GM23338 (cell line): ENCODE results near the gene MEI1. TPM values are rescaled to one million over a fixed set of nuclear protein-coding genes. Genes with fewer than 3 reads are reported as not detected.

Source experiments
- ATAC-seq: fragments of 200-7000 bp; cut with Tn5 transposase; 3 replicates; pipeline ENCODE4 v1.9.1; 2020
- DNase-seq: peaks from one replicate; pipeline ENCODE4 v3.0.0-alpha.2; 2015; ENCODE audit warnings: low spot score
- H2AFZ ChIP-seq: fragments of 200-600 bp; sonication (generic); 2 replicates; pipeline ENCODE4 v1.8.0; 2016; ENCODE audit warnings: antibody characterized with exemption, mild to moderate bottlenecking, moderate library complexity
- H3F3A ChIP-seq: fragments of 200-600 bp; sonication (generic); replicated peaks from 2 replicates; pipeline ENCODE4 v1.8.0; 2017; ENCODE audit warnings: antibody characterized with exemption, mixed run types, low read depth
- H3K27ac ChIP-seq: fragments of 200-600 bp; sonication (generic); 2 replicates; pipeline ENCODE4 v1.6.1; 2016; ENCODE audit warnings: low read depth
- H3K27me3 ChIP-seq: fragments of 200-600 bp; sonication (generic); 2 replicates; pipeline ENCODE4 v1.8.0; 2016; ENCODE audit warnings: mild to moderate bottlenecking, mixed run types, moderate library complexity; ENCODE audit not compliant: insufficient read depth
- H3K36me3 ChIP-seq: fragments of 200-600 bp; sonication (generic); 2 replicates; pipeline ENCODE4 v1.8.0; 2016; ENCODE audit warnings: mild to moderate bottlenecking; ENCODE audit not compliant: insufficient read depth
- H3K4me1 ChIP-seq: fragments of 200-600 bp; sonication (generic); 2 replicates; pipeline ENCODE4 v1.8.0; 2016; ENCODE audit warnings: mild to moderate bottlenecking, moderate library complexity; ENCODE audit not compliant: insufficient read depth
- H3K4me2 ChIP-seq: fragments of 200-600 bp; sonication (generic); 2 replicates; pipeline ENCODE4 v1.7.1; 2017; ENCODE audit warnings: mixed run types
- H3K4me3 ChIP-seq: fragments of 200-600 bp; sonication (generic); 2 replicates; pipeline ENCODE4 v1.6.1; 2016; ENCODE audit warnings: mixed run types
- H3K79me2 ChIP-seq: fragments of 200-600 bp; sonication (generic); replicated peaks from 2 replicates; pipeline ENCODE4 v1.8.0; 2017; ENCODE audit warnings: mild to moderate bottlenecking; ENCODE audit not compliant: insufficient read depth
- H3K9me2 ChIP-seq: fragments of 200-600 bp; sonication (generic); 2 replicates; pipeline ENCODE4 v1.8.0; 2017; ENCODE audit not compliant: insufficient read depth
- H4K20me1 ChIP-seq: fragments of 200-600 bp; sonication (generic); replicated peaks from 2 replicates; pipeline ENCODE4 v1.8.0; 2017; ENCODE audit warnings: mild to moderate bottlenecking; ENCODE audit not compliant: insufficient read depth
- H3K27ac Mint-ChIP-seq: 2 replicates; pipeline ENCODE4 v1.8.0; 2020; ENCODE audit warnings: inconsistent platforms, mild to moderate bottlenecking, moderate library complexity, mixed read lengths
- H3K27me3 Mint-ChIP-seq: 3 replicates; pipeline ENCODE4 v1.8.0; 2022; ENCODE audit warnings: low read depth, mild to moderate bottlenecking, moderate library complexity, mixed read lengths, inconsistent platforms; ENCODE audit not compliant: insufficient read depth, poor library complexity
- H3K36me3 Mint-ChIP-seq: 3 replicates; pipeline ENCODE4 v1.8.0; 2021; ENCODE audit warnings: low read depth, mild to moderate bottlenecking, inconsistent platforms, moderate library complexity, mixed read lengths
- H3K4me1 Mint-ChIP-seq: 3 replicates; pipeline ENCODE4 v1.8.0; 2020; ENCODE audit warnings: mild to moderate bottlenecking, inconsistent platforms, mixed read lengths
- H3K4me3 Mint-ChIP-seq: 3 replicates; pipeline ENCODE4 v1.8.0; 2021; ENCODE audit warnings: moderate library complexity, mild to moderate bottlenecking, inconsistent platforms, mixed read lengths
- H3K9me3 Mint-ChIP-seq: 3 replicates; pipeline ENCODE4 v1.8.0; 2020; ENCODE audit warnings: moderate library complexity, mild to moderate bottlenecking, inconsistent platforms, mixed read lengths
- EZH2 ChIP-seq: fragments of 200-600 bp; sonication (generic); IDR thresholded peaks from one replicate; pipeline ENCODE4 v1.8.0; 2017; ENCODE audit warnings: antibody characterized with exemption, mild to moderate bottlenecking, low read depth; ENCODE audit not compliant: unreplicated experiment
- NANOG ChIP-seq: IDR thresholded peaks from 2 replicates; pipeline ENCODE4 v1.6.1; 2016; ENCODE audit warnings: antibody characterized with exemption, borderline replicate concordance
- STAT1 ChIP-seq: IDR thresholded peaks from one replicate; pipeline ENCODE4 v1.6.1; 2016; ENCODE audit warnings: antibody characterized with exemption; ENCODE audit not compliant: unreplicated experiment
- polyA plus RNA-seq: library from polyadenylated mRNA; unstranded; fragments of >200 nt; fragmentation: Nextera tagmentation; extraction: Ambion mirVana; gene quantifications from 2 replicates; pipeline ENCODE4 v1.2.1, GENCODE V29; 2016
- total RNA-seq: library from RNA; depleted of rRNA; stranded (reverse); fragments of >200 nt; shearing (Covaris generic); gene quantifications from 2 replicates; pipeline ENCODE4 v1.2.3, GENCODE V29; 2014
- TF ChIP-seq, protein P1 (sequence below): IDR thresholded peaks from 2 replicates; pipeline ENCODE4 v1.6.1; 2016; ENCODE audit warnings: antibody characterized with exemption
- TF ChIP-seq, protein P2 (sequence below): fragments of 250-450 bp; sonication (Bioruptor Pico); IDR thresholded peaks from 2 replicates; pipeline ENCODE4 v1.5.0; 2020; ENCODE audit warnings: mild to moderate bottlenecking, moderate library complexity

MEI1 gene
- total and polyA plus RNA-seq, 2 experiments from 2014 or later = 0.28 to 0.87 TPM

DNA sequence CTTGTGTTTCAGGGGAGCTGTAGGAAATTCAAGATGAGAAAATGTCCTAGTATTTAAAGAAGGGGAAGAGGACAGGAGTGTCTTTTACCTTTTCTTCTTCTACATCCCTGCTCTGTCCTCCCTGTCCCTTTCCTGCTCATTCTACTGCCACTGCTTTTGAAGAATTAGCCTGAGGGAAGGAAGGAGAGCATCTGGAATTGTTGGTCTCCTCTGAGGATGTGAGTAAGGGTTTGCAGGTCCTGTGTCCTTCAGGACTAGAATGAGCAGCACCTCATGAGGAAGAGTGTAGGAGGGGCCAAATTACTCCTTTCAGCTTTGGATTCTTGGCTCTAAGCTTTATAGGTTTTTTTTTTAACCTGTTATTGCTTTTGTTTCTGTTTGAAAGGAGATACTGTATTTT lies 34.8 kb upstream of the MEI1 start:
- H3K36me3 ChIP-seq = peaks cover 42% of the 10 kb centered on the region
- H3K4me2 ChIP-seq = no peak overlapping the region
- peaks cover 17% of the 10 kb centered on the region for H4K20me1 ChIP-seq
- H3K27ac ChIP-seq = peak overlapping the region; percentile 56
- Mint-ChIP-seq H3K4me3 (no peak overlapping the region), H3K4me1 (peaks cover 12% of the 10 kb centered on the region), H3K36me3 (peaks cover 52% of the 10 kb centered on the region), H3K27me3 (peaks cover 17% of the 10 kb centered on the region), H3K27ac (no peak overlapping the region), H3K9me3 (no peaks in the 10 kb centered on the region)
- no peak for TF ChIP-seq NANOG
- H3K9me2 ChIP-seq = no peaks in the 10 kb centered on the region
- 0 out of 2 replicates have a peak, but pooled peaks cover 3% of the 10 kb centered on the region for H3K79me2 ChIP-seq
- H2AFZ ChIP-seq = no peak overlapping the region
- peaks cover 38% of the 10 kb centered on the region for H3F3A ChIP-seq
- no peaks in the 10 kb centered on the region for H3K27me3 ChIP-seq
- no peak overlapping the region for H3K4me3 ChIP-seq
- DNase-seq = no peak
- ATAC-seq = no peak
- H3K4me1 ChIP-seq = peaks cover 14% of the 10 kb centered on the region

DNA sequence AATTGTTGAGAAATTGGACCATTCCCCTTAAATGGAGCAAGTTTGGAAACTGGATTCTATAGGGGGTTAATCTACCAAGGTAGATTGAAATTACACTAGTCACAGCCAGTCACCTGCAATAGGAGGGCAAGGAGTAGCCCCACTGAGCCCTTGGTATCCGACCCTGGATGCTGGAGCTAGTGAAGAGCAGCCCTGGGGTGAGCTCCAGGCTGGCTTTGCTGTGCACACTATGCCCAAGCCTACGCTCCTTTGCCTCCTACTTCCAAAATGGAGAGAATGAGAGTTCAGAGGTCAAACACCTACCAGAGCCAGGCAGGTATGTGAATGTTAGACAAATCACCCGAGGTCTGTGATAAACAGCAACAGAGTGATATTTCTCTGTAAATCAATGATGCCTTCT lies 34.4 kb upstream of the MEI1 start:
- H3K9me2 ChIP-seq = no peaks in the 10 kb centered on the region
- TF ChIP-seq, protein P1, sequence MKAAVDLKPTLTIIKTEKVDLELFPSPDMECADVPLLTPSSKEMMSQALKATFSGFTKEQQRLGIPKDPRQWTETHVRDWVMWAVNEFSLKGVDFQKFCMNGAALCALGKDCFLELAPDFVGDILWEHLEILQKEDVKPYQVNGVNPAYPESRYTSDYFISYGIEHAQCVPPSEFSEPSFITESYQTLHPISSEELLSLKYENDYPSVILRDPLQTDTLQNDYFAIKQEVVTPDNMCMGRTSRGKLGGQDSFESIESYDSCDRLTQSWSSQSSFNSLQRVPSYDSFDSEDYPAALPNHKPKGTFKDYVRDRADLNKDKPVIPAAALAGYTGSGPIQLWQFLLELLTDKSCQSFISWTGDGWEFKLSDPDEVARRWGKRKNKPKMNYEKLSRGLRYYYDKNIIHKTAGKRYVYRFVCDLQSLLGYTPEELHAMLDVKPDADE = no peak
- no peak for TF ChIP-seq NANOG
- no peaks in the 10 kb centered on the region for H3K9me3 Mint-ChIP-seq
- peaks cover 36% of the 10 kb centered on the region for H3F3A ChIP-seq
- peaks cover 13% of the 10 kb centered on the region for H3K4me1 Mint-ChIP-seq
- peaks cover 3% of the 10 kb centered on the region; the same call in 1 of the 2 replicates for H3K79me2 ChIP-seq
- peaks cover 48% of the 10 kb centered on the region for H3K36me3 Mint-ChIP-seq
- H3K27me3 Mint-ChIP-seq = peaks cover 20% of the 10 kb centered on the region
- H3K4me1 ChIP-seq = peaks cover 14% of the 10 kb centered on the region
- no peak overlapping the region for H3K4me3 Mint-ChIP-seq
- no peak overlapping the region for H3K4me2 ChIP-seq
- ATAC-seq (no peak), DNase-seq (no peak)
- H4K20me1 ChIP-seq = peaks cover 17% of the 10 kb centered on the region
- no peak overlapping the region for H2AFZ ChIP-seq
- peaks cover 39% of the 10 kb centered on the region for H3K36me3 ChIP-seq
- H3K27me3 ChIP-seq = no peaks in the 10 kb centered on the region
- peak overlapping the region; percentile 76; the same call in 1 of the 2 replicates for H3K27ac Mint-ChIP-seq
- H3K27ac ChIP-seq = peak overlapping the region; percentile 56; the same call in 1 of the 2 replicates
- no peak overlapping the region for H3K4me3 ChIP-seq

DNA sequence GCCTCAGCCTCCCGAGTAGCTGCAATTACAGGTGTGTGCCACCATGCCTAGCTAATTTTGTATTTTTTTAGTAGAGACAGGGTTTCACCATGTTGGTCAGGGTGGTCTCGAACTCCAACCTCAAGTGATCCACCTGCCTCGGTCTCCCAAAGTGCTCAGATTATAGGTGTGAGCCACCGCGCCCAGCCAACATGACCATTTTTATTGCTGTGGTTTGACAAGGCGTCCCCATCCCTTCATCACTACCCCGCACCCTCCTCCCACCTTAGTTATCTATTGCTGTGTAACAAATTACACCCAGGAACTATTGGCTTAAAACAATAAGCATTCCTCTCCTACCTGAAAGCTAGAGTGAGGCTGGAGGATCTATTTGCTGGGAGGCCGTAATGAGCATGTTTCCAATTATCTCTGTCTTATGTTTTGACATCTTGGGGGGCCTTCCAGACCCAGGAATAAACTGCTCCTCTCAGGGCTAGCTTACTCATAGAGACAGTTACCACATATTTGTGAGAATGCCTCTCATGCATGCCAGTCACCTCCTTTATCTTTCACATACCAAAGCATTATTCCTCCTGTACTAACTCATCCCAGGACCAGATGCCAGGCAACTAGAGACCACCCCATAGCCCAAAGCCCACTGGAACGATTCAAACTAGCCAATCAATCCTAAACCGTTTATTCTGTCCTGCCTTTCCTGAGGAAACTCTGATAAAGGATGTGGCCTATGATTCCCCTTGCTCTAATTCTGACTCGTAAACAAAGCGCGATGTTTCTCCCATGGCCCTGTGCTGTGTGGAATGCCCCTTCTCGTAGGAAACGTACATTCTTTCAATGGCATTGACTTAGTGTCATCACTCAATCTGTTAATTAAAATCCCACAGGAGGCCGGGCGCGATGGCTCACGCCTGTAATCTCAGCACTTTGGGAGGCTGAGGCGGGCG lies 30.1 kb upstream of the MEI1 start:
- H3K4me3 ChIP-seq = no peak overlapping the region
- peaks cover 18% of the 10 kb centered on the region for H4K20me1 ChIP-seq
- H3K36me3 Mint-ChIP-seq = peaks cover 15% of the 10 kb centered on the region
- H3K27ac Mint-ChIP-seq = peak overlapping the region; percentile 15; the same call in 1 of the 2 replicates
- H3K27me3 Mint-ChIP-seq = peaks cover 24% of the 10 kb centered on the region
- no peaks in the 10 kb centered on the region for H3K9me3 Mint-ChIP-seq
- H3K4me2 ChIP-seq = no peak overlapping the region
- no peak for ATAC-seq
- no peaks in the 10 kb centered on the region for H3K27me3 ChIP-seq
- peaks cover 16% of the 10 kb centered on the region for H3F3A ChIP-seq
- no peaks in the 10 kb centered on the region for H3K9me2 ChIP-seq
- DNase-seq = no peak
- H3K4me3 Mint-ChIP-seq = no peak overlapping the region
- H2AFZ ChIP-seq = no peak overlapping the region
- H3K4me1 ChIP-seq = peaks cover 14% of the 10 kb centered on the region
- H3K36me3 ChIP-seq = peaks cover 5% of the 10 kb centered on the region; the same call in 1 of the 2 replicates
- H3K79me2 ChIP-seq = peaks cover 13% of the 10 kb centered on the region; the same call in 1 of the 2 replicates
- TF ChIP-seq, protein P2, sequence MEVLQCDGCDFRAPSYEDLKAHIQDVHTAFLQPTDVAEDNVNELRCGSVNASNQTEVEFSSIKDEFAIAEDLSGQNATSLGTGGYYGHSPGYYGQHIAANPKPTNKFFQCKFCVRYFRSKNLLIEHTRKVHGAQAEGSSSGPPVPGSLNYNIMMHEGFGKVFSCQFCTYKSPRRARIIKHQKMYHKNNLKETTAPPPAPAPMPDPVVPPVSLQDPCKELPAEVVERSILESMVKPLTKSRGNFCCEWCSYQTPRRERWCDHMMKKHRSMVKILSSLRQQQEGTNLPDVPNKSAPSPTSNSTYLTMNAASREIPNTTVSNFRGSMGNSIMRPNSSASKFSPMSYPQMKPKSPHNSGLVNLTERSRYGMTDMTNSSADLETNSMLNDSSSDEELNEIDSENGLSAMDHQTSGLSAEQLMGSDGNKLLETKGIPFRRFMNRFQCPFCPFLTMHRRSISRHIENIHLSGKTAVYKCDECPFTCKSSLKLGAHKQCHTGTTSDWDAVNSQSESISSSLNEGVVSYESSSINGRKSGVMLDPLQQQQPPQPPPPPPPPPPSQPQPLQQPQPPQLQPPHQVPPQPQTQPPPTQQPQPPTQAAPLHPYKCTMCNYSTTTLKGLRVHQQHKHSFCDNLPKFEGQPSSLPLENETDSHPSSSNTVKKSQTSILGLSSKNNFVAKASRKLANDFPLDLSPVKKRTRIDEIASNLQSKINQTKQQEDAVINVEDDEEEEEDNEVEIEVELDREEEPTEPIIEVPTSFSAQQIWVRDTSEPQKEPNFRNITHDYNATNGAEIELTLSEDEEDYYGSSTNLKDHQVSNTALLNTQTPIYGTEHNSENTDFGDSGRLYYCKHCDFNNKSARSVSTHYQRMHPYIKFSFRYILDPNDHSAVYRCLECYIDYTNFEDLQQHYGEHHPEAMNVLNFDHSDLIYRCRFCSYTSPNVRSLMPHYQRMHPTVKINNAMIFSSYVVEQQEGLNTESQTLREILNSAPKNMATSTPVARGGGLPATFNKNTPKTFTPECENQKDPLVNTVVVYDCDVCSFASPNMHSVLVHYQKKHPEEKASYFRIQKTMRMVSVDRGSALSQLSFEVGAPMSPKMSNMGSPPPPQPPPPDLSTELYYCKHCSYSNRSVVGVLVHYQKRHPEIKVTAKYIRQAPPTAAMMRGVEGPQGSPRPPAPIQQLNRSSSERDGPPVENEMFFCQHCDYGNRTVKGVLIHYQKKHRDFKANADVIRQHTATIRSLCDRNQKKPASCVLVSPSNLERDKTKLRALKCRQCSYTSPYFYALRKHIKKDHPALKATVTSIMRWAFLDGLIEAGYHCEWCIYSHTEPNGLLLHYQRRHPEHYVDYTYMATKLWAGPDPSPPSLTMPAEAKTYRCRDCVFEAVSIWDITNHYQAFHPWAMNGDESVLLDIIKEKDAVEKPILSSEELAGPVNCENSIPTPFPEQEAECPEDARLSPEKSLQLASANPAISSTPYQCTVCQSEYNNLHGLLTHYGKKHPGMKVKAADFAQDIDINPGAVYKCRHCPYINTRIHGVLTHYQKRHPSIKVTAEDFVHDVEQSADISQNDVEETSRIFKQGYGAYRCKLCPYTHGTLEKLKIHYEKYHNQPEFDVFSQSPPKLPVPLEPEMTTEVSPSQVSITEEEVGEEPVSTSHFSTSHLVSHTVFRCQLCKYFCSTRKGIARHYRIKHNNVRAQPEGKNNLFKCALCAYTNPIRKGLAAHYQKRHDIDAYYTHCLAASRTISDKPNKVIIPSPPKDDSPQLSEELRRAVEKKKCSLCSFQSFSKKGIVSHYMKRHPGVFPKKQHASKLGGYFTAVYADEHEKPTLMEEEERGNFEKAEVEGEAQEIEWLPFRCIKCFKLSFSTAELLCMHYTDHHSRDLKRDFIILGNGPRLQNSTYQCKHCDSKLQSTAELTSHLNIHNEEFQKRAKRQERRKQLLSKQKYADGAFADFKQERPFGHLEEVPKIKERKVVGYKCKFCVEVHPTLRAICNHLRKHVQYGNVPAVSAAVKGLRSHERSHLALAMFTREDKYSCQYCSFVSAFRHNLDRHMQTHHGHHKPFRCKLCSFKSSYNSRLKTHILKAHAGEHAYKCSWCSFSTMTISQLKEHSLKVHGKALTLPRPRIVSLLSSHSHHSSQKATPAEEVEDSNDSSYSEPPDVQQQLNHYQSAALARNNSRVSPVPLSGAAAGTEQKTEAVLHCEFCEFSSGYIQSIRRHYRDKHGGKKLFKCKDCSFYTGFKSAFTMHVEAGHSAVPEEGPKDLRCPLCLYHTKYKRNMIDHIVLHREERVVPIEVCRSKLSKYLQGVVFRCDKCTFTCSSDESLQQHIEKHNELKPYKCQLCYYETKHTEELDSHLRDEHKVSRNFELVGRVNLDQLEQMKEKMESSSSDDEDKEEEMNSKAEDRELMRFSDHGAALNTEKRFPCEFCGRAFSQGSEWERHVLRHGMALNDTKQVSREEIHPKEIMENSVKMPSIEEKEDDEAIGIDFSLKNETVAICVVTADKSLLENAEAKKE (CRISPR knock-in tag) = no peak
- no peak for TF ChIP-seq NANOG
- no peak for TF ChIP-seq EZH2
- TF ChIP-seq STAT1 = no peak
- H3K27ac ChIP-seq = 0 out of 2 replicates have a peak overlapping the region, but pooled peaks have one; percentile 26
- peaks cover 13% of the 10 kb centered on the region for H3K4me1 Mint-ChIP-seq
